Kidney tubule cell (primary cell): ENCODE results near the gene CDC20.

Experiments used
- DNase-seq: peaks from one replicate; pipeline ENCODE4 v3.0.0-alpha.2; 2018; ENCODE audit warnings: low spot score

The CDC20 gene

GRCh38 chr1:43329995-43330751 is 28.6 kb upstream of the CDC20 start:
- peak; percentile 66 for DNase-seq

- no peak for DNase-seq
These were observed 27.1 kb upstream of the CDC20 start for GRCh38 chr1:43331688-43332087.

GRCh38 chr1:43334453-43335205 is 24.2 kb upstream of the CDC20 start:
- DNase-seq, result no peak

- DNase-seq, result no peak
These were observed 21.2 kb upstream of the CDC20 start, which contains the start of gene MPL for GRCh38 chr1:43337588-43337987. MPL (plus strand) TSS chr1:43337818; CDS start chr1:43337849, 31 bp downstream.

GRCh38 chr1:43338001-43338400 is 20.8 kb upstream of the CDC20 start:
- no peak for DNase-seq

DNA sequence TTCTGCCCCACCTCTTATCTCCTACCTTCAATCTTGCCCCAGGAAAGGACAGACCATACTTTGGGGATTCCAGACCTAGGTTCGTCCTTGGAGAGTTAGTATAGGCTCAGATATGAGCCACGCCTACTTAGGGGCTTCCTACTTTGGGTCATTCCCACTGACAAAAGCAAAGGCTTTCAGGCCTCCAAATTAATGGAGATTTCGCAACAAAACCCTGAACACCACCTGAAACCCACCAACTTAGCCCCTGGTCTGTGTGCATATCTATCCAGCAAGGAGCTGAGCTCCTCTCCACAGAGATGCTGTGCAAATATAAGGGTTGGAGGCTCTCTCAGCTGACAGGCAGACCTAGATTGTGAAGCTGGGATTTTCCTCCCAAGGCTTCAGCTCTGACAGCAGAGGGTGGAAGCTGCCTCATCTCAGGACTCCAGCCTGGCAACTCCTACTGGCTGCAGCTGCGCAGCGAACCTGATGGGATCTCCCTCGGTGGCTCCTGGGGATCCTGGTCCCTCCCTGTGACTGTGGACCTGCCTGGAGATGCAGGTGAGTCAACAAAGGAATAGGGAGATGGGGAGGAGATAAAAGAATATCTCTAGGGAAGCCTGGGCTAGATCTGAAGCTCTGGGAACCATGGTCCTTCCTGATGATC is 19.1 kb upstream of the CDC20 start:
- DNase-seq, result no peak

DNA sequence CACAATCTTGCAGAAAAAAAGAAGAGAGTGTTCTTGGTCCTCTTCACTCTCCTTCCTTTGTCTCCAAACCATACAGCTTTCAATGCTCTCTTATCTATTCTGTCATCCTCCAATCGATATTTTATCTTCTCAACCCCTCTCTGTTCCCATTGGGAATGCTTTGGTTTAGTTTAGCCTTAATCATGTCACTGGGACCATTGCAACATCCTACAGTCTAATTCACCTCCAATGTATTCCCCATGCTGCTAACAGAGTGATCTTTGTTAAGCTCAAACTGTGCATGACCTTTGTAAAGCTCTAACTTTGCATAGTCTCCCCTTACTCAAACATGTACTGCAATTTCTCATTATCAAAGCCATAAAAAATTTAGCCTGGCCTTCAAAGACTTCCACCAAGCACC is 18.2 kb upstream of the CDC20 start:
- DNase-seq, result no peak

- no peak for DNase-seq
These were observed 14.4 kb upstream of the CDC20 start for GRCh38 chr1:43344267-43344850.

GRCh38 chr1:43345120-43345519 is 13.7 kb upstream of the CDC20 start:
- no peak for DNase-seq

GRCh38 chr1:43346636-43347035 is 12.1 kb upstream of the CDC20 start:
- DNase-seq, result no peak

DNA sequence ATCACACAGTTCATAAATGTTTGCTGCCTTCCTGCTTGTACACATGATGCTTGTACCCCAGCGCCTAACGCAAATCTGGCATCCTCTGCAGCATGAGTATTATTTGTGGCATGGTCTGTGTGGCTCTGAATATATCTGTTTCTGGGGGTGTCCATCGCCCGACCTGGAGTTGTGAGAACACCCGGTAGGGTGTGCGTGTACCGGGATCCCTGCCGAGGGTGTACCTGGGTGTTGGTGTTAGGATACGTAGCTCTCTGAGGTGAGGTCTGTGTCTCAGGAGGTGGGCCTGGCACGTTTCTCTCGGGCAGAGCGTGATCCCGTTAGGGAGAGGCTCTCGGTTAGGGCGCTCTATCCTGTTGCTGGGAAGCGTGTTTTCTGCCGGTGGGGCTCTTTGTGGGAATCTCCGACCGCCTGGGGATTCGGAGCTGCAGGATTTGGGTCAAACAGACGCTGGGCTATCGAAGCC is 10.4 kb upstream of the CDC20 start:
- DNase-seq, result peak; percentile 63

GRCh38 chr1:43348809-43349593 is 9.8 kb upstream of the CDC20 start:
- peak; percentile 93 for DNase-seq

- DNase-seq, result peak; percentile 43
These were observed 9.0 kb upstream of the CDC20 start for GRCh38 chr1:43349594-43350306.

DNA sequence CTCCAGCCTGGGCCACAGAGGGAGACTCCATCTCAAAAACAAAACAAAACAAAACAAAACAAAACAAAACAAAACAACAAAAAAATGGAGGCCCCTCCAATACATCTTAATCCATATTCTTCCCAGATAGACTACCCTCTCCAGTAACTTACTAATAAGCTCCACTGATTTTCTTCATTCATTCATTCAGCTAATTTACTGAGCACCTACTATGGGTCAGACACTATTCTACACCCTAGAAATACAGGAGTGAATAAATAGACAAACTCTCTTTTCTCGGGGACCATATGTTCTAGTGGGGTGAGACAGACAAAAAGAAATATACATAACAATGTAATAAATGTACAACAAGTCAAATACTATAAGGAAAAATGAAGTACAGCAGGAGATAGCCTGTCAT is 7.8 kb upstream of the CDC20 start:
- DNase-seq, result no peak

GRCh38 chr1:43351421-43352350 is 7.1 kb upstream of the CDC20 start:
- DNase-seq, result no peak

- DNase-seq, result no peak
These were observed 6.5 kb upstream of the CDC20 start for GRCh38 chr1:43352351-43352705.

DNA sequence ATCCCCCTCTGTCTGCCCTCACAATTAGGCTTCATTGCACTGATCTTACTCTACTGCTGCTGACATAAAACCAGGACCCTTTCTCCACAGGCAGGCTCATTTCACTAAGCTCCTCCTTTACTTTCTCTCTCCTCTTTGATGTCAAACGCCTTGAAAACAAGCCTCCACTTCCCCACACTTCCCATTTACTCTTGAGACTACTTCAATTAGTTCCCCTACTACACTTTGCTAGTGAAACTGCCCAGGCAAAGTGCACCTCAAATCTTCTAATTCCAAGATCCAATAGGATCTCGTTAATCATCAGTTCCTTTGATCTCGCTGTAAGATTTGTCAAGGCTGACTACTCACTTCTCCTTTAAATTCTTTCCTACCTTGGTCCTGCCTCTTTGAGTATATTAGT is 5.9 kb upstream of the CDC20 start:
- no peak for DNase-seq

DNA sequence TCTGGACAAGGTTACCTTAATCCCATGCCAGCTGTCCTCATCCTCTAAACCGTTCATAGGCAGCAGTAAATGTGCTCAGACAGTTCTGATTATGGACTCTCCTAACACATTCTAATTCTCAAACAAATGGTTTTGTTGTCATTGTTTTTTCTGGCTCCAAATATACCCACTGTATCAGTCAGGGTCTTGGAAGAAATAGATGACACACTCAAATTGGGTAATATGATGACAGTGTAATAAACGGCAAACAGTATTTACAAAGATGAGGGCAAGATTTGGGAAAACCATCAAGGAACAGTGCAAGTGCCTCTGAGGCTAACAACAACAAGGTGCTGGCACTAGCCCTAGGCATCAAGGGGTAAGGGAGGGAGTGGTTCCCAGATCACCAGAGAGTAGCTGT is 4.3 kb upstream of the CDC20 start:
- DNase-seq, result no peak

- no peak for DNase-seq
These were observed 3.8 kb upstream of the CDC20 start for GRCh38 chr1:43354936-43355335.

DNA sequence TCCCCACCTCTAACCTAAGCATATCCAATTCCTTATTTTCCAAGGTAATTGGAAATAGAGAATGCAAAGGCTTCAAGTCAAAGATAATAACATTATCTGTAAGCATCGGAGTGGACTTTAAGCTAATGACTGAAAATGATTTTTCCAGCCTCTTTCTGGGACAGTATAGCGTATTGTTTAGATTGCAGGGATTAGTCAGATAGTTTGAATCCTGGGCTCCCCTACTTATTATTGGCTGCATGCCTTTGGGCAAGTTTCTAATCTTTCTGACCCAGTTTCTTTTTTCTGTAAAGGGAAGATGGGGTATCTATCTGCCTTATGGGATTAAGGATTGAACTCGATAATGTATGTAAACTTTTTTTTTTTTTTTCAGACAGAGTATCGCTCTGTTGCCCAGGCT is 1.5 kb upstream of the CDC20 start:
- no peak for DNase-seq
